HCT116 (cell line): ENCODE measurements around the gene TOR1AIP1. TPM values are rescaled to one million over a fixed set of nuclear protein-coding genes. Genes with fewer than 3 reads are reported as not detected.

Experiments
- ATAC-seq: fragments of 200-7000 bp; cut with Tn5 transposase; 2 replicates; pipeline ENCODE4 v1.9.1; 2020; ENCODE audit warnings: mild to moderate bottlenecking, moderate library complexity
- BruUV-seq: library from RNA; stranded (reverse); fragments of 400-500 nt; replicated peaks from 2 replicates; lab custom pipeline; 2021; lab: Mats Ljungman, UMichigan
- CTCF ChIA-PET: fragments of 300-600 bp; sonication (Branson Sonifier 250); formaldehyde crosslinking; loops from one replicate; lab custom pipeline; 2021; ENCODE audit warnings: antibody characterized with exemption; lab: Charles Lee
- POLR2A ChIA-PET: fragments of 300-600, 350-600 bp; sonication (Branson Sonifier 250); formaldehyde crosslinking; loops from one replicate; lab custom pipeline; 2021; ENCODE audit warnings: antibody characterized with exemption; lab: Charles Lee
- RAD21 ChIA-PET, 2 experiments: fragments of 300-600 bp; sonication (Branson Sonifier 250); formaldehyde crosslinking; loops; one replicate each; lab custom pipeline; 2023; ENCODE audit warnings: low total read pairs in 2 of 2; ENCODE audit not compliant: uncharacterized antibody in 2 of 2, unreplicated experiment in 2 of 2, low non-redundant PET in 1 of 2; lab: Charles Lee
- DNase-seq: peaks from one replicate; pipeline ENCODE4 v3.0.0-alpha.2; 2010; ENCODE audit warnings: low read depth, low spot score
- H2AFZ ChIP-seq: fragments of 200-600 bp; shearing (Covaris generic), sonication (generic); 2 replicates; pipeline ENCODE4 v1.6.1; 2017; ENCODE audit warnings: low read depth, mixed run types, mixed read lengths, antibody characterized with exemption, low read length; ENCODE audit not compliant: poor library complexity, severe bottlenecking
- H3K27ac ChIP-seq: 2 replicates; pipeline ENCODE4 v1.5.1; 2012; ENCODE audit warnings: low read depth, low read length
- H3K27me3 ChIP-seq: fragments of 200-600 bp; sonication (generic); 2 replicates; pipeline ENCODE4 v1.6.1; 2016; ENCODE audit warnings: mixed run types, low read length, mixed read lengths; ENCODE audit not compliant: insufficient read depth
- H3K36me3 ChIP-seq, 2 experiments: fragments of 200-500 bp in 1 of 2; fragments of 200-600 bp in 1 of 2; sonication (Bioruptor generic) in 1 of 2; sonication (generic) in 1 of 2; 2 replicates each; pipeline versions ENCODE4 v1.5.1 to v1.6.1; 2014 to 2016; ENCODE audit warnings: low read length in 2 of 2, inconsistent platforms in 1 of 2, mixed read lengths in 1 of 2, mixed run types in 1 of 2; ENCODE audit not compliant: insufficient read depth in 2 of 2, control insufficient read depth in 1 of 2
- H3K4me1 ChIP-seq, 2 experiments: fragments of 200-600 bp in 1 of 2; sonication (generic) in 1 of 2; 2 replicates each; pipeline versions ENCODE4 v1.5.1 to v1.6.1; 2012 to 2017; ENCODE audit warnings: low read length in 2 of 2, inconsistent platforms in 1 of 2, mild to moderate bottlenecking in 1 of 2, mixed read lengths in 1 of 2, mixed run types in 1 of 2, moderate library complexity in 1 of 2; ENCODE audit not compliant: insufficient read depth in 2 of 2, control insufficient read depth in 1 of 2
- H3K4me2 ChIP-seq: fragments of 200-600 bp; sonication (generic); 2 replicates; pipeline ENCODE4 v1.6.1; 2017; ENCODE audit warnings: mixed run types, low read length, mixed read lengths
- H3K4me3 ChIP-seq, 2 experiments: fragments of 200-600 bp in 1 of 2; sonication (generic) in 1 of 2; replicated peaks in 1 of 2; 2 replicates each; pipeline ENCODE4 v1.5.1; 2011 to 2016; ENCODE audit warnings: low read length in 2 of 2, control low read depth in 1 of 2, low read depth in 1 of 2, mild to moderate bottlenecking in 1 of 2, mixed read lengths in 1 of 2, mixed run types in 1 of 2
- H3K79me2 ChIP-seq: fragments of 200-600 bp; sonication (generic); 2 replicates; pipeline ENCODE4 v1.6.1; 2017; ENCODE audit warnings: mild to moderate bottlenecking, mixed run types, low read length, moderate library complexity, mixed read lengths; ENCODE audit not compliant: insufficient read depth
- H3K9ac ChIP-seq: fragments of 200-600 bp; sonication (generic); 2 replicates; pipeline ENCODE4 v1.6.1; 2016; ENCODE audit warnings: low read length, mixed read lengths
- H3K9me2 ChIP-seq: fragments of 200-600 bp; sonication (generic), shearing (Covaris generic); 2 replicates; pipeline ENCODE4 v1.6.1; 2017; ENCODE audit warnings: mixed run types, mild to moderate bottlenecking, moderate library complexity; ENCODE audit not compliant: insufficient read depth
- H3K9me3 ChIP-seq, 2 experiments: fragments of 200-500 bp in 1 of 2; fragments of 200-600 bp in 1 of 2; sonication (Bioruptor generic) in 1 of 2; sonication (generic) in 1 of 2; 2 replicates each; pipeline ENCODE4 v1.6.1; 2014 to 2017; ENCODE audit warnings: low read length in 2 of 2, mixed read lengths in 2 of 2, inconsistent platforms in 1 of 2, low read depth in 1 of 2, mild to moderate bottlenecking in 1 of 2, mixed run types in 1 of 2, moderate library complexity in 1 of 2; ENCODE audit not compliant: control insufficient read depth in 1 of 2, insufficient read depth in 1 of 2
- H4K20me1 ChIP-seq: fragments of 200-600 bp; sonication (generic), shearing (Covaris generic); 2 replicates; pipeline ENCODE4 v1.6.1; 2017; ENCODE audit warnings: mixed run types, mild to moderate bottlenecking, moderate library complexity; ENCODE audit not compliant: insufficient read depth
- CBX3 ChIP-seq: IDR thresholded peaks from 2 replicates; pipeline ENCODE4 v1.6.1; 2012; ENCODE audit warnings: low read depth
- ELF1 ChIP-seq: IDR thresholded peaks from 2 replicates; pipeline ENCODE4 v1.6.1; 2012; ENCODE audit warnings: low read depth, borderline replicate concordance
- MAX ChIP-seq: IDR thresholded peaks from 2 replicates; pipeline ENCODE4 v1.6.1; 2012
- POLR2A ChIP-seq: IDR thresholded peaks from 2 replicates; pipeline ENCODE4 v1.7.0; 2011; ENCODE audit warnings: borderline replicate concordance; ENCODE audit not compliant: insufficient read depth, insufficient read length; ENCODE audit errors: extremely low read depth
- SIN3A ChIP-seq: IDR thresholded peaks from 2 replicates; pipeline ENCODE4 v1.6.1; 2012; ENCODE audit warnings: low read depth
- TCF7L2 ChIP-seq: IDR thresholded peaks from 2 replicates; pipeline ENCODE4 v1.7.0; 2011; ENCODE audit warnings: borderline replicate concordance, inconsistent platforms; ENCODE audit not compliant: insufficient read depth, insufficient read length; ENCODE audit errors: extremely low read depth
- ZBTB33 ChIP-seq: IDR thresholded peaks from 2 replicates; pipeline ENCODE4 v1.6.1; 2011; ENCODE audit warnings: mild to moderate bottlenecking, low read length, moderate library complexity; ENCODE audit not compliant: insufficient replicate concordance; ENCODE audit errors: extremely low read depth
- intact Hi-C: fragments of 100-400 bp; cut with micrococcal nuclease; formaldehyde crosslinking; loops from 2 replicates; pipeline ENCODE4 v1.10.0; 2022
- total RNA-seq: library from RNA; stranded (reverse); gene quantifications from one replicate; pipeline ENCODE4 v1.2.1, GENCODE V29; 2021; ENCODE audit not compliant: unreplicated experiment

Gene TOR1AIP1
- total RNA-seq, 1 experiment from 2014 or later: 30.5 TPM

GRCh38 chr1:179888071-179888470, 6.0 kb downstream of the TOR1AIP1 start:
- Histone ChIP-seq H3K27ac (no peak overlapping the region), H3K4me2 (no peak overlapping the region), H3K36me3 (peaks cover 17 to 28% of the 10 kb centered on the region in 2 experiments; a peak in 3 of 4 replicates), H4K20me1 (no peaks in the 10 kb centered on the region), H3K4me1 (peaks cover 4 to 6% of the 10 kb centered on the region in 2 experiments; a peak in 2 of 4 replicates), H3K9me3 (no peaks in the 10 kb centered on the region), H2AFZ (no peak overlapping the region), H3K9me2 (no peaks in the 10 kb centered on the region), H3K4me3 (no peak overlapping the region), H3K9ac (no peak overlapping the region), H3K27me3 (no peaks in the 10 kb centered on the region), H3K79me2 (peaks cover 30% of the 10 kb centered on the region)
- intact Hi-C loops: no loop called here
- BruUV-seq: no TSS peak
- TF ChIP-seq SIN3A: no peak
- TF ChIP-seq POLR2A: no peak
- TF ChIP-seq MAX: no peak
- ChIA-PET POLR2A (no interaction called here), RAD21 (no interaction called here), CTCF (no interaction called here)
- DNase-seq (no peak), ATAC-seq (no peak)

- peaks cover 15% of the 10 kb centered on the region for H3K79me2 ChIP-seq
- no TSS peak for BruUV-seq
- no peaks in the 10 kb centered on the region for H3K9me2 ChIP-seq
- no peak overlapping the region for H3K27ac ChIP-seq
- H3K36me3 ChIP-seq: peaks cover 17 to 28% of the 10 kb centered on the region in 2 experiments; a peak in 3 of 4 replicates
- no peak overlapping the region for H2AFZ ChIP-seq
- ChIA-PET CTCF (no interaction called here), RAD21 (no interaction called here), POLR2A (no interaction called here)
- DNase-seq (no peak), ATAC-seq (no peak)
- no peaks in the 10 kb centered on the region for H4K20me1 ChIP-seq
- intact Hi-C loops: no loop called here
- H3K9ac ChIP-seq: no peak overlapping the region
- H3K4me2 ChIP-seq: no peak overlapping the region
- H3K4me3 ChIP-seq: no peak overlapping the region
- TF ChIP-seq TCF7L2 (no peak), ZBTB33 (no peak), CBX3 (no peak), ELF1 (no peak), SIN3A (no peak)
- H3K9me3 ChIP-seq: no peaks in the 10 kb centered on the region
- H3K4me1 ChIP-seq: no peaks in the 10 kb centered on the region
- H3K27me3 ChIP-seq: no peaks in the 10 kb centered on the region
These were observed 7.5 kb downstream of the TOR1AIP1 start for GRCh38 chr1:179889589-179889988.
